Activated CD4-positive, CD25-positive, alpha-beta regulatory T cell treated with anti-CD3 and anti-CD28 coated beads, Interleukin-2, amount 50 U/mL, for 24 hours (primary cell): Measurements from ENCODE around the gene GNB1L.

Source experiments
- ATAC-seq, 2 donors: fragments of 150-1000 bp; cut with Tn5 transposase; one replicate each; pipeline ENCODE4 v1.10.0; 2021; ENCODE audit warnings: mild to moderate bottlenecking in 1 of 2, moderate library complexity in 1 of 2

GNB1L gene

GRCh38 chr22:19745155-19746101 lies 109.2 kb downstream of the GNB1L start:
- ATAC-seq = no peak

DNA sequence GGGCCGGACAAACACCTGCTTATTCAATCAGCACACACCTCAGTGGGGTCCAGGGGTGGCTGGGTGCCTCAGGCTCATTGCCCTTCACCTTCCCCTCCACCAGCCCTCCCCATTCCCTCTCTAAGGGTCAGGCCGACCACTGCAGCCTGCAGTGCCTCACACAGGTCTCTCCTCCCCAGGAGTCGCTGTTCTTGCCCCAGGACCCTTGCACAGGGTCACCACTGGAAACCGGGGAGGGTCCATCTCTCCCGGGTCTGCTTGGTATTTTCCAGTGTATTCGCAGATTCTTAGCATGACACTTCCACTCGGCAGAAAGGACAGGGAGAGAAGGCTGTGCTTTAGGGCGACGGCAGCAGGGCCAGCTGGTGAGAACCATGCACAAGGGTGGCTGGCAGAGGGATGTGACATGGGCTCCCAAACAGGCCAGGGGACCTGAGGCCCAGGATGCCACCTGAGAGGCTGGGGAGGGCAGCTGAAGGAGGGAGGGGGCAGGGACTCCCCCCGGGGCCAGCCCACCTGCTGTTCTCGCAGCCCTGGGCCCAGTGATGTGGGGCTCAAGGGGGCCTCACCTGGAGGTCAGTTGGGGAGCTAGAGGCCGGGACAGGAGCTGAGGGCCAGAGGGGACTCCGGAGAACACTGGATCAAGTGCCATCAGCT lies 110.2 kb downstream of the GNB1L start:
- no peak for ATAC-seq

- ATAC-seq = no peak
Observed at GRCh38 chr22:19743651-19744050, 111.0 kb downstream of the GNB1L start.

DNA sequence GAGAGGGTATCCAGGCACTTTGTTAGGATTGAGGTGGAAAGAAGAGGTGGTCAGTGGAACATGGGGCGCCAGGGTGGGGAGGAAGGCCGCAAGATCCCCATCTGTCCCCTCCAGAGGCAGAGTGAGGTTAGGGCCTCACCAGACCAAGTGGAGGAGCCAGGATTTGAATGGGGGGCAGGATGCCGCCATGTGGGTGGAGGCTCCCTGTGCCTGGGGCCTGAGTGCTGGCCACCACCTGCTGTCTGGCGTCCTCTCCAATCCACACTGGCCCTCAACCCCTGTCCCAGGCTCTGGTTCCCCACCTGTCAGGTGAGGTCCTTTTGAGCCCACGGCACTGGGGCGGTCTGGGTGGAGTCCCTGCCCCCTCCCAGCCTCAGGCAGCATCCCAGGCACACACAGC lies 111.6 kb downstream of the GNB1L start:
- ATAC-seq = no peak

- ATAC-seq = no peak
Observed at GRCh38 chr22:19742160-19743066, 112.3 kb downstream of the GNB1L start.

- no peak for ATAC-seq
Observed at GRCh38 chr22:19741053-19741452, 113.6 kb downstream of the GNB1L start.

DNA sequence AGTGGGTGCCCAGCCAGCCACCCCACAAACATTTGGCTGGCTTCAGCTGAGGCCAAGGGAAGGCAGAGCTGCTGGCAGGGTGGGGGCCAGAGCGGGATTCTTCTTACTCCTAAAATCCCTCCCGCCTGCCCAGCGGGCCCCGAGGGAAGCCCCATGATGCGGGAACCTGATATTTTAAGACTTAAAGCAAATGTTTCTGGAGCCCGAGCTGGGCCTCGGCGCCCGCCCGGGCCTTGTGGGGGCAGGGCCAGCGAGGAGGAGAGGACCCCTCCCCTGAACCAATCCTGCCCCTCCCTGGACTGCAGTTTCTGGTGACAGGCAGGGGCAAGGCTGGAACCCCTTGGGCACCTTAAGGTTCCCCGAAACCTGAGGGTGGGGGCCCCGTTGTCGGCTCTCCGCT lies 114.1 kb downstream of the GNB1L start:
- no peak for ATAC-seq

DNA sequence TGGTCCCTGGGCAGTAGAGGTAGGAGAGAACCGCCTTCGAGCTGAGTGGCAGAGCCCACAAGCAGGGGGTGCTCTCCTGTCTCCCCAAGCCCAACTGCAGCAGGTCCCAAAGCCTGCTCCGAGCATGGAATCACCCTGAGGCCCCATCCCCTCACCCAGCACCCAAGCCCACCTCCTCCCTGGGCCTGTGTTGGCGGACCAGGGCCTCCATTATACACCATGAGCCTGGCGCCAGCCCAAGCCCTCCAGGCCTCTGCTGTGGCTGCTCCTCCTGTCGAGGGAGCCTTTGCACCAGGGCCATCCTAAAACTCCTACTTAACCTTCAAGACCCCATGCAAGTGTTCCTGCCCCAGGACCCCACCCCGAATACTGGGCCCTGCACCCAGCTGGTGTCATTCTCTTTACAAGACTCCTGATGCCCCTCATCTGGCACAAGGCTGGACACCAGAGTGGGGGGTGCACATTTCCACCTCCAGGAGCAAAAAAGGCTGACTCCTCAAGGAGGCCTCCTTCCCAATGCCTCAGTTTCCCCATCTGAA lies 114.7 kb downstream of the GNB1L start:
- ATAC-seq = no peak

DNA sequence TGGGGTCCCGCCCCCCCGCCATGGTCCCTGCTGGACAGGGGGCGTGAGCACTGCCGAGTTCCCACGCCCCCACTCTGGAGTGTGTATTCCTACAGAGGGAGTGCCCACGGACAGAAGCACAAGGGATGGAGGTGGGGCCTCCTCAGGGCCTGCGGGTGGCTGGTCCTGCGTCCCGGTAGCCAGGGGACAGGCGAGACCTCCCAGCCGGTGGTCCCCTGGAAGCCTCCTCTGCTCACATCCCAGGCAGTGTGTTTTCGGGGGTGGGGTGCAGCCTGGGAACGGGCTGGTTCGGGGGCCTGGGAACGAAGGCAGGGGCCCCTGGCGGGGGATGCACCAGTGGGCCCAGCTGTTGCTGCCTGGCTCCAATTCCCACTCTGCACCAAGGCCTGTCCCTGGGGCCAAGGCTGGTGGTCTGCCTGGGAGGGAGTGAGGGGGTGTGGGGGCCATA lies 115.2 kb downstream of the GNB1L start:
- ATAC-seq = no peak

DNA sequence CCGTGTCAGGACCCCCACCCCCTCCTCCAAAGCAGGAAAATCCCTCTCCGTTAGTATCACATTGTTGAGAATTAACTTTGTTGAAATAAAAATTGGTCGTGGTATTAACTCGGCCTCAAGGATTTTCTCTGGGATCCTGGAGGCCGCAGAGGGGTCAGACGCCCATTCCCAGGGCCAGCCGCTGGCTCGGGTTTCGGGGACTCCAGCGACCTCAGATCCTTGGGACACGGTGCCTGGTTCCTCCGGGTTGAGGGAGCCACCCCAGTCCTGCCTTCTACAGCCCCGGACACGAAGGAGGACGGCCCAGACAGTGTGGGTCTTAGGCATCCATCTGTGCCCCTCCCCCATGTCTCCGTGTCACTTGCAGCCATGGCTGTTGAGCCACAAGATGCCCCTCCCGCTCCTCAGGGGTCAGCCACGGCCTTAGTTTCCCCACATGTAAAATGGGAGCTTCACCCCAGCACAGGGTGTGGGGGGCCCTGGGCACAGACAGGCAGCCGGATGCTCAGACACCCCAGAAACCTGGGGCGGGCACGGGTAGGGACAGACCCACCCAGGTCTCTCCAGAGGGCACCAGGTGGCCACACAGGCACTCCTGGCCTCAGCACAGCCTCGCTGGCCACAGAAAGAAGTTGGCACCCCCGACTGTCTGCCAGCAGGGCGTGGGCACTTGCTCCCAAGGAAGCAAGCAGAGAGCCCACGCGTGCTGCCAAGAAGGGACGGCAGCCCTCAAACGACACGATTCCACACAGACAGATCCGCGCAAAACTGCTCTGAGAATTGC lies 115.8 kb downstream of the GNB1L start:
- ATAC-seq = no peak

- ATAC-seq = no peak
Observed at GRCh38 chr22:19737846-19738663, 116.6 kb downstream of the GNB1L start.

- ATAC-seq = no peak
Observed at GRCh38 chr22:19735665-19736510, 118.8 kb downstream of the GNB1L start.

- ATAC-seq = no peak
Observed at GRCh38 chr22:19734837-19735382, 119.8 kb downstream of the GNB1L start.

DNA sequence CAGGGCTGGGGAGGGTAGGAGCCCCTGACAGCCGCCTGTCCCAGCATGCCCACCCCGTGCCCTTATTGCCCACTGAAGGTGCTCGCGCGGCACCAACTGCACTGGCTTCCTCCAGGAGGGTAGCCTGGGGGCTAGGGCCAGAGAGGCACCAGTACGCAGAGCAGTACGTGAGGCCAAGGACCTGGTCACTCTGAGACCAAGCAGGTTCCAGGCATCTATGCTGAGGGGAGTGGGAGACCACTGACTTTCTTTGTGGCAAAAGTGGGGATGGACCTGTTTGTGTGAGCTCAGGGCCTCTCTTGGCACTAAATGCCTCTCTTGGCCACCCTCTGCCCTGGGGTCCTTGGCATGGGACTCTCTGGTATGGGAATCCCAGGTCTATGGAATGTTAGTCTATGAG lies 120.5 kb downstream of the GNB1L start:
- ATAC-seq = no peak

- ATAC-seq = no peak
Observed at GRCh38 chr22:19733755-19734154, 120.9 kb downstream of the GNB1L start.
